Muscle of arm (tissue), 12 donors: ENCODE data around the gene SRC. TPM values are rescaled to one million over a fixed set of nuclear protein-coding genes. Genes with fewer than 3 reads are reported as not detected.

Experiments
- DNase-seq: peaks from one replicate; pipeline ENCODE4 v3.0.0-alpha.2; 2013
- polyA plus RNA-seq, 12 donors: library from polyadenylated mRNA; unstranded; fragments of 120-200 nt; gene quantifications; one replicate each; pipeline ENCODE4 v1.2.1, GENCODE V29; 2013; ENCODE audit not compliant: insufficient read length in 12 of 12

Gene SRC
- polyA plus RNA-seq, 12 donors = 10.3 to 24.6 (median 15.9) TPM; not detected in 1

GRCh38 chr20:37314617-37315016 is 31.3 kb upstream of the SRC start:
- no peak for DNase-seq

DNA sequence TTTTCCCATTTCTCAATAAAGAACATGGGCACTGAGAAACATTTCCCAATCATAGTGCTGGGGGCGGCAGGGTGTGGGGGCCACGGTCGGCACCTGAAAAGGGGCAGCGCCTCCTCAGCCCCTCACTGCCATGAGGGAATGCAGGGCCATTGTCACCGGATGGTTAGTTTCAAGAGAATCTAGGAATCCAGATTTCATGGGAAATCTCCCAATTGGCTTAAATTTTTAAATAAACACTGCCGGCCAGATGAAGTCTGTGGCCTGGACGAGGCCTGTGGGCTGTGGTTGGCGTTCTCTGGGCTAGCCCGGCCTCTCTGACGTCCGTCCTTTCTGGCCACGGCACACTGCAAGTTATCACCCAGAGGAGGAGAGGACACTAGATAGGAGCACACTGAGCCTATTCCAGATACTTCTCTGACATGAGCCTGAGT is 30.9 kb upstream of the SRC start:
- no peak for DNase-seq

DNA sequence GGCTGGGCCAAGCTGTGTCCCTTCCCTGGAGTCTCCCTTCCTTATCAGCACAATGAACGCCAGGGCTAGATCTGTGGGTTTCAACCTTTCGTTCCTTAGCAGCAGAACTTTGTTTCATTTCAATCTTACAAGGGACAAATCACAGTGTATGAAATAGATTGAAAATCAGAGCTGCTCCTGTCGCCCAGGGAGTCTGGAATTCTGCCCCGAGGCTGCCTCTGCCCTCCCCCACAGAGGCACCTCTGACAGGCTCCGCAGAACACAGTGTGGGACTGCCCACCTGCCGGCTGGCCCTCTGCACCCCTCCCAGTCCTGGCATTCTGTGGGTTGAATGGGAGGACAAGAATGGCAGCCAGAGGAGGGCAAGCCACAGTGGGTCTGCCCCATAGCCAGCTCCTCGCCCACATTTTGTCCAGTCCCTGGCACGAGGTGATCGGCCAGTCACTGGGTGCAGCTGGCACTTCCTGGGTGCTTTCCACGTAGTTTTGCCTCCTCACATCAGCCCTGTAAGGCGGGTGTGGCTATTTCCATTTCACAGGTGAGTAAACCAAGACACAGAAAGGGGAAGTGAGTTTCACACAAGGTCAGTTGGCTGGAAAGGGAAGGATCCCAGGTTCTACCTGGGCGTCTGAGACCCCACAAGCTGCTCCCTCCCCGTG is 30.4 kb upstream of the SRC start:
- no peak for DNase-seq

DNA sequence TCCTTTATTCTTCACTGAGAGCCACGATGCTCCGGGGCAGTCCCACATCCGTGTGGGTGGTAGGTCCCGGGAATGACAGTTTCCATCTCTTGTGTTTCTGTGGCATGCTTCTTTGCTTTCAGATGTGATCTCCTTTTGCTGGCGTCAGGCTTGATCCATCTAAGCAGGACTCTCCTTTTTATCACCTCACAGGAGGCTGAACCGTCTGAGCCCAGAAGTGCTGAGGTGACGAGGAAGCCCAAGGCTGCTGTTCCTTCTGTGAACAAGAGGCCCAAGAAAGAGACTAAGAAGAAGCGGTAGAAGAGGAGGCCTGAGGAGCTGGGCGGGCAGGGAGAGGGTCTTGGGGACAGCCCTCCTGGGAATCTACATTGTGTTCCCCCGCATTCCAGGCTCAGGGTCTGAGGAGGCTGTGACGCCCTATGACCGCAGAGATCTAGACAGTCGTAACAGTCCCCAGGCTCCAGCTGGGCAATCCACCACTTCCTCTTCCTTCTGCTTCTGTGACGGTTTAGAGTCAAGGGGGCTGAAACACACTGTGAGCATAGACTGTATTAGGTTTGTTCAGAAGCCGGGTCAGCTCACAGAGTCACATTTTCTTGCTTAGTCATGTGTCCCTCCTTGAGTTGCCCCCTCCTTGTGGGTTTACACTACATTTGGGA is 29.7 kb upstream of the SRC start:
- no peak for DNase-seq

- DNase-seq = no peak
Observed at GRCh38 chr20:37316775-37317170, 29.2 kb upstream of the SRC start.

- no peak for DNase-seq
Observed at GRCh38 chr20:37317316-37317715, 28.6 kb upstream of the SRC start.

- no peak for DNase-seq
Observed at GRCh38 chr20:37317994-37318640, 27.8 kb upstream of the SRC start.

GRCh38 chr20:37319151-37319671 is 26.7 kb upstream of the SRC start:
- DNase-seq = no peak

GRCh38 chr20:37323985-37324384 is 22.0 kb upstream of the SRC start:
- no peak for DNase-seq

GRCh38 chr20:37325206-37325605 is 20.7 kb upstream of the SRC start:
- DNase-seq = no peak

DNA sequence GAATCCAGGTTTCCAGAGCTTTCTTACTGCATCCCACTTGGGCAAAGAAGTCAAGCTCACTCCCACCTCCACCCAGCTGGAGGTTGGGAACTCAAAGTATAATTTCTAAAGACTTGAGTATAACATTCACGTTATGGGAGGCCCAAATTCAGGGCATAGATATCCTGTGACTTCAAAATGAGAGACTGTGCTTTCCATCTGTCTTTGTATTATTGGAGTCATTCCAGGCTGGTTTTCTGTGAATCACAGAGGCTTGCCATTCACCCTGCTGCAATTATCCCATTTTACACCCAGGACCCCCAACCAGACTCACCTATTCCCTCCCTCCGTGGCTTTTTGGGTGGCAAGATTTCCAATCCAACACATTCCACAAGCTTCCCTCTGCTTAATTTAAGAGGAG is 19.3 kb upstream of the SRC start:
- DNase-seq = no peak

DNA sequence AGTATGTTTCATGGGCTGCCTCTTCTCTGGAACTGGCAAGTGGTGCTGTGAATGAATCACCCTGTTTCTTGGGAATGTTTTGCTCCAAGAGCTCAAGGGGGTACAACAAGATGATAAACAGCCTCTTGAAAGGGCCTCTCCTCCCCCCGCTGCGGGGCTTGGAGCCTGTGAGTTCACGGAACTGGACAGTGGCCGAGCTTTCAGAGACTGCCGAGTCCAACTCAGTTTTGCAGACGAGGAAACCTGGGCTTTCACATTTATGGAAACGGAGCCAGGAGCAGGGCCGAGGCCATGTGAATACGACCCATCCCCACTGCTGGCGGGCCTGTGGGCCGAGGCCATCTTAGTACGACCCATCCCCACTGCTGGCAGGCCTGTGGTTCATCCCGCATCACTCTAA is 18.2 kb upstream of the SRC start:
- no peak for DNase-seq

DNA sequence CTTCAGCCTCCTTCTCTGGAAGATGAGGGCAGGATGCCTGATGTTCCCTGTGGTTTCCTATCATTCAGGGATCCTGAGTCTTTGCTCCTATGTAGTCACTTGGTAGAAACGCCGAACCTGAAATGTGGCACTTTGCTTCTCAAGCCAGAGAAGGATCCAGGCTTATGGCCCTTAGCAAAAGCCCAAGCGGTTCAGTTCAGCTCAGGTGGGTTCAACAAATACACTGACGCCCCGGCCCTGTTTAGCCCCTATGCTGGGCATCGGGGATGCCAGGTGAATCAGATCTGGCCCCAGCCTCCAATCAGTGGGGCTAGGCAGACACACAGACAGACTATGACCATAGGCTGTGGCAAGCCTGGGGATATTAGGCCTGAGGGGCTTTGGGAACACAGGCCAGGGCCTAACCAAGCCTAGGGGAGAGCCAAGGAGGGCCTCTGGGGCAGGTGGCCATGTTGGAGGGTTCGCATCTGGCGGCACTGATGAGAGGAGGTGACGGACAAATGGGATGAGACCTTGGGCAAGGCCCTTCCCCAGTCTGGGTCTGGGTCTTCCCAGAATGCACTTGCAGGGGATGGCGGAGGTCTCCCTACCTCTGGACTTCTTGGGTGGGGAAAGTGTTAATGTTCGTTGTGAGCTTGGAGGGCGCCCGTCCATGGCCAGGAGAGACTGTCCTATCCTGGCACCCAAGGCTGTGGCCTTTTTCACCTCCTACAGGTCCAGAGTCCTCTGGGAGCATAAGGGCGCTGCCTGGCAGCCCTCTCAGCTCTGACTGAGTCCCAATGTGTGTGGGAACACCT is 17.6 kb upstream of the SRC start:
- DNase-seq = no peak

- no peak for DNase-seq
Observed at GRCh38 chr20:37329481-37330165, 16.3 kb upstream of the SRC start.

GRCh38 chr20:37330316-37330715 is 15.6 kb upstream of the SRC start:
- no peak for DNase-seq

- DNase-seq = no peak
Observed at GRCh38 chr20:37331060-37331857, 14.7 kb upstream of the SRC start.

- DNase-seq = no peak
Observed at GRCh38 chr20:37333130-37333847, 12.7 kb upstream of the SRC start.

GRCh38 chr20:37333848-37334318 is 12.1 kb upstream of the SRC start:
- DNase-seq = no peak

GRCh38 chr20:37334450-37334849 is 11.5 kb upstream of the SRC start:
- DNase-seq = no peak
